GM12892 (cell line): ENCODE measurements around the gene ITGAE. TPM values are rescaled to one million over a fixed set of nuclear protein-coding genes. Genes with fewer than 3 reads are reported as not detected.
A peak's percentile ranks its signal among the peaks of the same experiment; 100 is the strongest.
"Not testable (repeated sequence)": the region's sequence is repeated elsewhere in the genome, so short reads cannot be mapped to it uniquely, and the experiment has no call there.

Source experiments
- DNase-seq: peaks from one replicate; pipeline ENCODE4 v3.0.0; 2011; ENCODE audit not compliant: insufficient read length
- FAIRE-seq: peaks from 2 replicates; lab custom pipeline; 2011; peaks lifted over from hg19 to GRCh38; lab: Jason Lieb, UNC
- POLR2A ChIP-seq: IDR thresholded peaks from 2 replicates; pipeline ENCODE4 v1.6.1; 2011; ENCODE audit warnings: low read depth, low read length, control low read depth
- POLR2AphosphoS5 ChIP-seq: IDR thresholded peaks from 2 replicates; pipeline ENCODE4 v1.6.1; 2011; ENCODE audit warnings: low read depth, low read length, control low read depth
- TAF1 ChIP-seq: IDR thresholded peaks from 2 replicates; pipeline ENCODE4 v1.6.1; 2011; ENCODE audit warnings: low read depth, mild to moderate bottlenecking, control low read depth, low read length, borderline replicate concordance
- polyA plus RNA-seq: library from polyadenylated mRNA; unstranded; fragments of >200 nt; gene quantifications from one replicate; pipeline ENCODE4 v1.2.1, GENCODE V29; 2012; ENCODE audit warnings: missing spikeins, inconsistent platforms; ENCODE audit not compliant: missing spikeins

ITGAE gene
- 23.4 TPM for polyA plus RNA-seq

- DNase-seq (no peak), FAIRE-seq (no peak)
- TF ChIP-seq TAF1 (no peak), POLR2A (no peak), POLR2AphosphoS5 (no peak)
These were observed at the start of gene ITGAE for GRCh38 chr17:3800362-3801271. Gene ITGAE (minus strand): TSS chr17:3801188. CDS start chr17:3801144, 44 bp downstream.

DNA sequence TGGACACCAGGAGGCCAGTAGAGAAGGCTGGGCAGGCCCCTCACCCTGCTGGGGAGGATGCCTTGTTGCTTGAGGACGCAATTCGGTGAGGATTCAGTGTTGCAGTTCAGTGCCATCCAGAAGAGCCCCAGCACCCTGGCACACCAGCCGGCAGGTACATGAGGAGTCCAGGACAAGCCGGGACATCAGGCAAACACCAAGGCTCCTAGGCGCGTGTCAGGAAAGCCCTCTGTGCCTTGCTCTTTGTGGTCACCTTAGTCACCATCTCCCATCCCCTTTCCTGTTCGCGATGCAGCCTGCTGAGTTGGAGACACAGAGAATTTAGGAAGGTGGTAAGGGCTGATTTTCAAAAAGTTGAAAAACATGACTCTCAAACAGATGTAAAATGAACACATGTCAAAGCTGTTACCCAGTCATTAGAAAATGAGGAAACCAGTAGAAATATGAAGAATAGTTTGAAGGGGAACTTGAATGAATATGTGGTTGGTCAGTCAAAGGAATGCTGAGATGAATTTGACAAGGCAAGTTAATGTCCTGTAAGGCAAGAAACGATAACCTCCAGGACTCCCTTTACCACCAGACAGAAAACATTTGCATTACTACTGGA, 47.3 kb upstream of the ITGAE start:
- no peak for FAIRE-seq
- no peak for TF ChIP-seq TAF1
- no peak for TF ChIP-seq POLR2AphosphoS5
- no peak for TF ChIP-seq POLR2A
- DNase-seq: no peak

DNA sequence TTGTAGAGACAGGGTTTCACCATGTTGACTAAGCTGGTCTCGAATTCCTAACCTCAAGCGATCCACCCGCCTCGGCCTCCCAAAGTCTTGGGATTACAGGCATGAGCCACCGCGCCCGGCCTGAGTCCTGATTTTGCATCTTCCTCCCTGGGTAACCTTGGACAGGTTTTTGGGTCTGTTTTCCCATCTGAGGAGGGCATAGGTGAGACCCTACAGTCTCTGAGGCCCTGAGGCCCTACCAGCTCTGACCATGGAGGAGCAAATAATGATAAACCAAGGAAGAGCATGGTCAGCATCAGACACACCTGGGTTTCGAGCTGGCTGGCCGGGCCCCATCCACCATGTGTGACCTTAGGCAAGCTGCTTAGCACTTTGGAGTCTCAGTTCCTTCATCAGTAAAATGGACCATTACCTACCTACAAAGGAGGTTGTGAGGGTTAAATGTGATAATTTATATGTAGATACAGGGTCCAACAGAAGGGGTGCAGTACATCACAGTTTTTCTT, 46.2 kb upstream of the ITGAE start:
- no peak for TF ChIP-seq POLR2AphosphoS5
- TF ChIP-seq POLR2A: no peak
- TF ChIP-seq TAF1: no peak
- FAIRE-seq (no peak), DNase-seq (no peak)

GRCh38 chr17:3846437-3847164, 45.6 kb upstream of the ITGAE start:
- DNase-seq: no peak
- FAIRE-seq: no peak
- TF ChIP-seq POLR2A (no peak), POLR2AphosphoS5 (no peak), TAF1 (no peak)

GRCh38 chr17:3845621-3846436, 44.8 kb upstream of the ITGAE start, which contains the start of gene NCBP3:
Gene NCBP3 (minus strand): TSS chr17:3846246. CDS start chr17:3846223, 23 bp downstream.
- DNase-seq (peak; percentile 94), FAIRE-seq (peak; percentile 99)
- TF ChIP-seq POLR2A (peak; percentile 91), POLR2AphosphoS5 (peak; percentile 72), TAF1 (peak; percentile 92)

GRCh38 chr17:3845291-3845620, 44.3 kb upstream of the ITGAE start:
- no peak for TF ChIP-seq POLR2A
- no peak for TF ChIP-seq TAF1
- no peak for TF ChIP-seq POLR2AphosphoS5
- FAIRE-seq (peak; percentile 74), DNase-seq (no peak)

- not testable (repeated sequence) for FAIRE-seq, DNase-seq
These were observed 43.6 kb upstream of the ITGAE start for GRCh38 chr17:3844556-3844955.

DNA sequence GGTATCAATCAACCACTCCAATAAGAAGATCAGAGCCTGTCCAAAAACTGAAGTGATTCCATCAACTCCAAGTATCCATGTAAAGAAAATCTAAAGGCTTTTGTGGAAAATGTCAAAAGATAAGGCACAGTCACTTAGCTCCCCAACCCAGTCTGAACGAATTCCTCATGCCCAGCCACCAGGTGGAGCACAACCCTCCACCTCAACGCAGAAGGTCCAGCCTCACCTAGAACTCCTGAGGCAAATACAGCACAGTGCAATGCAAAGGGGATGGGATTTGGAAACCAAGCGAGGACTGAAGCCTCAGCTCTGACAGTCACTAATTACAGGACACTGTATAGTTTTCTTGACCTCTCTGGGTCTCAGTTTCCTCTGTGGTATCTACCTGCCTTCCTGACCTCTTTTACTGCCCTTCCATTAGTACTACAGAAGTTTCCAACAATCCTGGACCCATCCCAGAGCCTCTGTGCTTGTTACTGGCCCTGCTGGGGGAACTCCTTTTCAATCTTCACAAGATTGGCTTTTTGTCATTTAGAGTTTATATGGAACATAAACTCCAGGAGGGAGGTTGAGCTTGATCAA, 43.0 kb upstream of the ITGAE start:
- TF ChIP-seq TAF1 (no peak), POLR2A (no peak), POLR2AphosphoS5 (no peak)
- FAIRE-seq (peak; percentile 93), DNase-seq (no peak)

DNA sequence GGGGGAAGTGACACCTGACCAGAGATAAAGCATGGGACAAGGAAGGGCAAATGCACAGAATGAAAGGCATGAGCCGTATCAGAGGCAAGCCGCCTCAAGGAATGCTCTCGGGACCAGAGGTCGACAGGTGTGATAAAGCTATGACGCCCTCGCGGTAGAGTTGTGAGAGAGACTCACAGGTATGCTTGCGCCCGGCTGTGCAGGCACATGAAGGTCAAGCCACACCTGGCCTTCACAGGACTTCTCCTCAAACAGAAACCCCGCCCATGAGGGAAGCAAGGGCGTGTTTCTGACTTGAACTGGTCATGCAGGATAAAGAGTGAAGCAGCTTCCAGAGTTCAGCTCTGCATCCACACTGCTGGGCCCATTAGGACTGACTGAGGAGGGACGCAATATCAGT, 37.2 kb upstream of the ITGAE start:
- FAIRE-seq (no peak), DNase-seq (no peak)
- TF ChIP-seq POLR2A: no peak
- no peak for TF ChIP-seq POLR2AphosphoS5
- no peak for TF ChIP-seq TAF1

DNA sequence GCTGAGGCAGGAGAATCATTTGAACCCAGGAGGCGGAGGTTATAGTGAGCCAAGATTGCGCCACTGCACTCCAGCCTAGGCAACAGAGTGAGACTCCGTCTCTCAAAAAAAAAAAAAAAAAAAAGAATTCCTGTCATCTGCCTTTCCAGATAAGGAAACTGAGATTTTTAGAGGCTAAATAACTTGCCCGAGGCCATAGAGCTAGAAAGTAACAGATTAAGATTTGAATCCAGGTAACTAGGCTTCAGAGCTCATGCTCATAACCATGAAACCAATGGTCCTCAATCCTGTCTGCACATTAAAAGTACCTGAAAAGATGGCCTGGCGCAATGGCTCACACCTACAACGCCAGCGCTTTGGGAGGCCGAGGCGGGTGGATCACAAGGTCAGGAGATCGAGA, 35.6 kb upstream of the ITGAE start:
- FAIRE-seq: no peak
- no peak for DNase-seq
- TF ChIP-seq POLR2AphosphoS5 (no peak), TAF1 (no peak), POLR2A (no peak)

GRCh38 chr17:3835410-3836229, 34.6 kb upstream of the ITGAE start:
- TF ChIP-seq POLR2A (no peak), TAF1 (no peak), POLR2AphosphoS5 (no peak)
- DNase-seq: no peak
- FAIRE-seq: no peak
